SK-N-MC (cell line): ENCODE data around the gene TSPAN5.

Experiments used
- EZH2 ChIP-seq: fragments of 200-600 bp; sonication (generic); IDR thresholded peaks from one replicate; pipeline ENCODE4 v1.6.1; 2017; ENCODE audit warnings: antibody characterized with exemption
- POLR2AphosphoS5 ChIP-seq: IDR thresholded peaks from 2 replicates; pipeline ENCODE4 v1.6.1; 2012; ENCODE audit warnings: mild to moderate bottlenecking, low read depth, low read length, borderline replicate concordance

- no peak for TF ChIP-seq POLR2AphosphoS5
- no peak for TF ChIP-seq EZH2
Measured at GRCh38 chr4:98468709-98469108, 189.7 kb downstream of the TSPAN5 start.
